ENCODE results near the gene FTO. TPM values are rescaled to one million over a fixed set of nuclear protein-coding genes. Genes with fewer than 3 reads are reported as not detected.

Gene FTO
- total and polyA plus RNA-seq, 2 of the 13 experiments (the other 11 are each of a cell fraction or from before 2014, with no cell fraction given): 41.6 to 55.8 TPM

DNA sequence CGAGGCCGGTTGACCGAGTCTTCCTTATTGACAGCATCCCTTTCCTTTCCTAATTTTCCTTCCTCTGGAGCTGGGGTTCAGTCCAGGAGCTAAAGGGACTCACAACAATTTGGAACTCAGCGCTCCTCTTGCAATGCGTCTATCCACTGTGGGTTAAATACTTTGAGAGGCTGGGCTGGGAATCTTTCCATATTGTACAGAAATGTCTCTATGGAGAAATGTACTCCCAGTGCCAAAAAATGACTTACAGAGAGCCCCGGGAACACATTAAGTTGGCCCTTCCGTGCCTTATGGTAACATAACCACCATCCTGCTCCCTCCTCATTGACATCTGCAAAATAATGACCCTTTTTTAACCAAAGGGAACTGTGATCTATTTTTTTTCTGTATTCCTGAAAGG, 192.8 kb downstream of the FTO start:
- 95% methylated on average over 7 of the region's 7 CpGs for WGBS (ENCODE audit: low lambda C conversion rate)
- FAIRE-seq (no peak), DNase-seq (ENCODE audit: low spot score) (no peak), ATAC-seq (no peak)
- Histone ChIP-seq H3K27me3 (ENCODE audit: control insufficient read depth in 1 of 2, insufficient read depth in 2 of 2, low read length in 2 of 2) (no peaks in the 10 kb centered on the region), H3K79me2 (ENCODE audit: insufficient read depth, low read length) (no peaks in the 10 kb centered on the region), H3K9ac (ENCODE audit: insufficient read depth, low read depth, low read length) (no peak overlapping the region), H3K4me1 (ENCODE audit: insufficient read depth, low read length) (peaks cover 44% of the 10 kb centered on the region), H3K9me3 (ENCODE audit: low read length) (no peaks in the 10 kb centered on the region), H4K20me1 (ENCODE audit: insufficient read depth, low read length) (no peaks in the 10 kb centered on the region), H3K4me3 (replicated peaks in 1 of 3; ENCODE audit: insufficient read depth in 1 of 3, low read depth in 2 of 3, low read length in 3 of 3) (no peak overlapping the region), H2AFZ (ENCODE audit: low read length) (no peak overlapping the region), H3K4me2 (ENCODE audit: low read depth, low read length) (no peak overlapping the region), H3K36me3 (replicated peaks in 1 of 2; ENCODE audit: control insufficient read depth in 1 of 2, insufficient read depth in 2 of 2, low read length in 2 of 2) (no peaks in the 10 kb centered on the region), H3K27ac (ENCODE audit: extremely low read length, insufficient read depth, low read length) (no peak overlapping the region)
- TF ChIP-seq FLYWCH1 (CRISPR knock-in tag; IDR thresholded peaks at IDR 0.05) (no peak), TBX2 (CRISPR knock-in tag; IDR thresholded peaks at IDR 0.05; ENCODE audit: borderline replicate concordance) (no peak), TCF7L2 (IDR thresholded peaks at IDR 0.05; ENCODE audit: low read depth, low read length) (no peak), ZNF550 (CRISPR knock-in tag; IDR thresholded peaks at IDR 0.05; ENCODE audit: borderline replicate concordance) (no peak), ZNF766 (CRISPR knock-in tag; IDR thresholded peaks at IDR 0.05; ENCODE audit: borderline replicate concordance) (no peak), MATR3 (CRISPR knock-in tag; IDR thresholded peaks at IDR 0.05) (no peak), ZNF296 (CRISPR knock-in tag; conservative IDR thresholded peaks at IDR 0.05) (no peak)
- TF ChIP-seq, protein P1, sequence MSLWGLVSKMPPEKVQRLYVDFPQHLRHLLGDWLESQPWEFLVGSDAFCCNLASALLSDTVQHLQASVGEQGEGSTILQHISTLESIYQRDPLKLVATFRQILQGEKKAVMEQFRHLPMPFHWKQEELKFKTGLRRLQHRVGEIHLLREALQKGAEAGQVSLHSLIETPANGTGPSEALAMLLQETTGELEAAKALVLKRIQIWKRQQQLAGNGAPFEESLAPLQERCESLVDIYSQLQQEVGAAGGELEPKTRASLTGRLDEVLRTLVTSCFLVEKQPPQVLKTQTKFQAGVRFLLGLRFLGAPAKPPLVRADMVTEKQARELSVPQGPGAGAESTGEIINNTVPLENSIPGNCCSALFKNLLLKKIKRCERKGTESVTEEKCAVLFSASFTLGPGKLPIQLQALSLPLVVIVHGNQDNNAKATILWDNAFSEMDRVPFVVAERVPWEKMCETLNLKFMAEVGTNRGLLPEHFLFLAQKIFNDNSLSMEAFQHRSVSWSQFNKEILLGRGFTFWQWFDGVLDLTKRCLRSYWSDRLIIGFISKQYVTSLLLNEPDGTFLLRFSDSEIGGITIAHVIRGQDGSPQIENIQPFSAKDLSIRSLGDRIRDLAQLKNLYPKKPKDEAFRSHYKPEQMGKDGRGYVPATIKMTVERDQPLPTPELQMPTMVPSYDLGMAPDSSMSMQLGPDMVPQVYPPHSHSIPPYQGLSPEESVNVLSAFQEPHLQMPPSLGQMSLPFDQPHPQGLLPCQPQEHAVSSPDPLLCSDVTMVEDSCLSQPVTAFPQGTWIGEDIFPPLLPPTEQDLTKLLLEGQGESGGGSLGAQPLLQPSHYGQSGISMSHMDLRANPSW (CRISPR knock-in tag; IDR thresholded peaks at IDR 0.05; ENCODE audit: borderline replicate concordance): no peak
- in situ Hi-C loops (cut with HindIII; ENCODE audit: extremely low pct_ligation_motif_present, low pct_unique_long_range_greater_than_20kb): no loop called here
- intact Hi-C loops (cut with micrococcal nuclease; ENCODE audit: unreplicated experiment): loop anchor here (10.0 kb wide), 1 partner anchor 388 kb away; the partner anchor contains the start of gene IRX3
- ChIA-PET POLR2A (no interaction called here), CTCF (ENCODE audit: low intra/inter-chr PET ratio, low total read pairs) (no interaction called here)
- BruUV-seq (replicated peaks): no TSS peak
